ENCODE measurements around the gene PRKAR1B. TPM values are rescaled to one million over a fixed set of nuclear protein-coding genes. Genes with fewer than 3 reads are reported as not detected.

Gene PRKAR1B
- total RNA-seq, 1 donor from 2014 or later: 19.3 TPM

GRCh38 chr7:510131-510481 lies 217.0 kb downstream of the PRKAR1B start:
- Histone ChIP-seq H3K27me3 (ENCODE audit: control insufficient read depth in 3 of 3, insufficient read depth in 3 of 3, low read length in 3 of 3) (no peaks in the 10 kb centered on the region), H3K4me3 (ENCODE audit: low read length in 3 of 3) (no peak overlapping the region), H3K4me1 (ENCODE audit: control insufficient read depth in 3 of 3, insufficient read depth in 3 of 3, low read length in 3 of 3) (peaks cover 16 to 44% (median 29%) of the 10 kb centered on the region in 3 donors), H3K36me3 (ENCODE audit: control insufficient read depth in 3 of 3, insufficient read depth in 3 of 3, low read length in 3 of 3) (peaks cover 11 to 31% (median 14%) of the 10 kb centered on the region in 3 donors), H3K27ac (ENCODE audit: low read depth, low read length) (no peak overlapping the region), H3K9ac (ENCODE audit: low read depth in 1 of 3, low read length in 3 of 3) (no peak overlapping the region), H3K9me3 (ENCODE audit: control insufficient read depth in 3 of 3, low read length in 3 of 3) (no peaks in the 10 kb centered on the region)

DNA sequence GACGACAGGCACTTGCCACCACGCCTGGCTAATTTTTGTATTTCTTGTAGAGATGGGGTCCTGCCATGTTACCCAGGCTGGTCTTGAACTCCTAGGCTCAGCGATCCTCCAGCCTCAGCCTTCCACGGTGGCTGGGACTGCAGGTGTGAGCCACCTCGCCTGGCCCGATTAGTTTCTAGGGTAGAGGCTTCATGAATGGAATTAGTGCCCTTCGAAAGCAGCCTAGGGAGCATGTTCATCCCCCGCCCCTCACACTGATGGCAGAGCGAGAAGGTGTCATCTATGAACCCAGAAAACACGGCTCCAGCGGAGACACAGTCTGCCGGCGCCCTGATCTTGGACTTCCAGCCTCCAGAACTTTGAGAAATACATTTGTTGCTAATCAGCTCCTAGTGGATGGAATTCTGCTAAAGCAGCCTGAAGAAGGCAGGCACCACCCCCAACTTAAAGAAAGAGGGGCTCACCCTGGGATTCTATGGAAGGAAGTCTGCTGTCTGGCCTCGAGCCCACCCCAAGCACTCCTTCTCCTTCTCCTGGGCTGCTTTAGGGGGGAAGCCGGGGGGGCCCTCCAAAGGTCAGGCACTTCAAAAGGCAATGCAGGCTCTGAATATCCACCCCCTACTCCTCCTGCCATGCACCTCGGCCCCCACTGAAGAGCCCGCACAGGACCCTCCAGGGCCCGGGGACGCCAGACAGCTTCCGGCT lies 217.5 kb downstream of the PRKAR1B start:
- Histone ChIP-seq H3K27me3 (ENCODE audit: control insufficient read depth in 3 of 3, insufficient read depth in 3 of 3, low read length in 3 of 3) (no peaks in the 10 kb centered on the region), H3K36me3 (ENCODE audit: control insufficient read depth in 3 of 3, insufficient read depth in 3 of 3, low read length in 3 of 3) (peaks cover 11 to 31% (median 14%) of the 10 kb centered on the region in 3 donors), H3K9ac (ENCODE audit: low read depth in 1 of 3, low read length in 3 of 3) (no peak overlapping the region), H3K27ac (ENCODE audit: low read depth, low read length) (no peak overlapping the region), H3K4me1 (ENCODE audit: control insufficient read depth in 3 of 3, insufficient read depth in 3 of 3, low read length in 3 of 3) (peaks cover 11 to 43% (median 29%) of the 10 kb centered on the region in 3 donors), H3K4me3 (ENCODE audit: low read length in 3 of 3) (no peak overlapping the region), H3K9me3 (ENCODE audit: control insufficient read depth in 3 of 3, low read length in 3 of 3) (no peaks in the 10 kb centered on the region)

DNA sequence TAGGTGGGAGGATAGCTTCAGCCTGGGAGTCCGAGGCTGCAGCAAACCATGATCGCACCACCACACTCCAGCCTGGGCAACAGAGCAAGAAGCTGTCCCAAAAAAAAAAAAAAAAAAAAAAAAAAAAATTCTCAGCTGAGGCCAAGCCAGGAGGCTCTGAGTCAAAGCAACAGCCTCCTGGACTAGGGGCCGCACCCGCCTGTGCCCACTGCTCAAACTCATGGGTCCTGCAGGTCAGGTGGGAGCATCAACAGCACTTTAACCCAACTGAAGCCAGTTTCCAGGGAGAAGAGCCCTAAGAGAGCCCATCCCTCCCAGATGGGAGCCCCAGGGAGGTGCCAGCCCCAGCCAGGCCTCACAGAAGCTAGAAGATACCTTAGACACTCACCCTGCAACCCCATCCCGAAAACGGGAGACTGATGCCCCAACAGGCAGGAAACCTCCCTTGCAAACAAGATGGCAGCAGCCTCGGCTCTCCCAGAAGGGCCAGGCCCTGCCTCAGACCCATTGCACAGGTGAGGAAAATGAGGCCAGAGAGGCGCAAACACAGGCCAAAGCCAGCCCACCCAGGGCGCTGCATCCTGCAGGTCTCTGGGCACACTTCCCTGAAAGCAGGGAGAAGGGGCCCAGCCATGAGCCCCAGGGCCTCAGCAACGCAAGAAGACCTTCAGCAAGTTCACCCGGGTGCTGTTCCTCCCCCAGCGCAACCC lies 218.5 kb downstream of the PRKAR1B start:
- no peak overlapping the region for H3K9ac ChIP-seq (ENCODE audit: low read depth in 1 of 3, low read length in 3 of 3)
- H3K4me1 ChIP-seq (ENCODE audit: control insufficient read depth in 3 of 3, insufficient read depth in 3 of 3, low read length in 3 of 3): peaks cover 10 to 43% (median 30%) of the 10 kb centered on the region in 3 donors
- no peaks in the 10 kb centered on the region for H3K9me3 ChIP-seq (ENCODE audit: control insufficient read depth in 3 of 3, low read length in 3 of 3)
- no peak overlapping the region for H3K4me3 ChIP-seq (ENCODE audit: low read length in 3 of 3)
- peaks cover 11 to 31% (median 14%) of the 10 kb centered on the region in 3 donors for H3K36me3 ChIP-seq (ENCODE audit: control insufficient read depth in 3 of 3, insufficient read depth in 3 of 3, low read length in 3 of 3)
- H3K27me3 ChIP-seq (ENCODE audit: control insufficient read depth in 3 of 3, insufficient read depth in 3 of 3, low read length in 3 of 3): no peaks in the 10 kb centered on the region
- H3K27ac ChIP-seq (ENCODE audit: low read depth, low read length): no peak overlapping the region

DNA sequence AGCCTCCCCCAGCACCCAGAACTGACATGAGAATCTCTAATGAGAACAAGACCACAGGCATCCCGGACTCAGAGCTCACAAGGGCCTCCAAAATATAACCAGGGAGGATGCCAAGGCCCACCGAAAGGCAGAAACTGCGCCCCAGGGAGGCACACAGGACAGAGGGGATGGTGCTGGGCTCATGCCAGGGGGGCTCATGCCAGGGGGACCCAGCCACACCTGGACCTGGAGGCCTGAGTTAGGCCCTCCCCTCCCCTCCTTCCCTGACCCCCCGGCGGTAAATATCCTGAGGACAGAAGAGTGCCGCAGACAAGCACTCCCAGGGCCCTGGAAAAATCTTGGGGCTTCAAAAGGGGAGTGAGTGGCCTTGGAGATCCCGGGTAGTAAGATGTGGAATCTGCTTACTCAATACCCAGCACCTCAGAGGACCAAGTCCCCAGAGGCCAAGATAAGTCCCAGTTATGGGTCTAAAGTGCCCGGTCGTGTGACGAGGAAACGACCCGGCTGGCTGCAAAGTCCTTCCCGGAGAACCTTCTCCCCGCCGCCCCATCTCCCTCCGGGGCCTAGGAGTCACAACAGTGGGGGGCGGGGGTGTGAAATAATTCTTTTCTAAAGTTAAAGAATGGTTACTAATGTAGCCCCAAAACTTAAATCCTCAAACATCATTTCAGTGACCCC lies 219.3 kb downstream of the PRKAR1B start:
- Histone ChIP-seq H3K27ac (ENCODE audit: low read depth, low read length) (no peak overlapping the region), H3K9ac (ENCODE audit: low read depth in 1 of 3, low read length in 3 of 3) (no peak overlapping the region), H3K9me3 (ENCODE audit: control insufficient read depth in 3 of 3, low read length in 3 of 3) (no peaks in the 10 kb centered on the region), H3K27me3 (ENCODE audit: control insufficient read depth in 3 of 3, insufficient read depth in 3 of 3, low read length in 3 of 3) (no peaks in the 10 kb centered on the region), H3K4me1 (ENCODE audit: control insufficient read depth in 3 of 3, insufficient read depth in 3 of 3, low read length in 3 of 3) (peaks cover 13 to 43% (median 31%) of the 10 kb centered on the region in 3 donors), H3K4me3 (ENCODE audit: low read length in 3 of 3) (no peak overlapping the region), H3K36me3 (ENCODE audit: control insufficient read depth in 3 of 3, insufficient read depth in 3 of 3, low read length in 3 of 3) (peaks cover 11 to 33% (median 14%) of the 10 kb centered on the region in 3 donors)

- Histone ChIP-seq H3K4me1 (ENCODE audit: control insufficient read depth in 3 of 3, insufficient read depth in 3 of 3, low read length in 3 of 3) (peaks cover 12 to 38% (median 29%) of the 10 kb centered on the region in 3 donors), H3K27me3 (ENCODE audit: control insufficient read depth in 3 of 3, insufficient read depth in 3 of 3, low read length in 3 of 3) (no peaks in the 10 kb centered on the region), H3K9me3 (ENCODE audit: control insufficient read depth in 3 of 3, low read length in 3 of 3) (no peaks in the 10 kb centered on the region), H3K4me3 (ENCODE audit: low read length in 3 of 3) (no peak overlapping the region), H3K9ac (ENCODE audit: low read depth in 1 of 3, low read length in 3 of 3) (no peak overlapping the region), H3K27ac (ENCODE audit: low read depth, low read length) (no peak overlapping the region), H3K36me3 (ENCODE audit: control insufficient read depth in 3 of 3, insufficient read depth in 3 of 3, low read length in 3 of 3) (peaks cover 11 to 33% (median 14%) of the 10 kb centered on the region in 3 donors)
These were observed 220.0 kb downstream of the PRKAR1B start for GRCh38 chr7:506921-507622.

GRCh38 chr7:506391-506831 lies 220.7 kb downstream of the PRKAR1B start:
- H3K4me3 ChIP-seq (ENCODE audit: low read length in 3 of 3): no peak overlapping the region
- peaks cover 12 to 34% (median 13%) of the 10 kb centered on the region in 3 donors for H3K36me3 ChIP-seq (ENCODE audit: control insufficient read depth in 3 of 3, insufficient read depth in 3 of 3, low read length in 3 of 3)
- no peaks in the 10 kb centered on the region for H3K27me3 ChIP-seq (ENCODE audit: control insufficient read depth in 3 of 3, insufficient read depth in 3 of 3, low read length in 3 of 3)
- no peak overlapping the region for H3K27ac ChIP-seq (ENCODE audit: low read depth, low read length)
- H3K9ac ChIP-seq (ENCODE audit: low read depth in 1 of 3, low read length in 3 of 3): no peak overlapping the region
- no peaks in the 10 kb centered on the region for H3K9me3 ChIP-seq (ENCODE audit: control insufficient read depth in 3 of 3, low read length in 3 of 3)
- peaks cover 12 to 38% (median 29%) of the 10 kb centered on the region in 3 donors for H3K4me1 ChIP-seq (ENCODE audit: control insufficient read depth in 3 of 3, insufficient read depth in 3 of 3, low read length in 3 of 3)

GRCh38 chr7:505171-505570 lies 221.9 kb downstream of the PRKAR1B start:
- no peaks in the 10 kb centered on the region for H3K9me3 ChIP-seq (ENCODE audit: control insufficient read depth in 3 of 3, low read length in 3 of 3)
- no peaks in the 10 kb centered on the region for H3K27me3 ChIP-seq (ENCODE audit: control insufficient read depth in 3 of 3, insufficient read depth in 3 of 3, low read length in 3 of 3)
- peak overlapping the region in 1 of 3 donors; percentile 16 for H3K9ac ChIP-seq (ENCODE audit: low read depth in 1 of 3, low read length in 3 of 3)
- peaks cover 20 to 40% (median 23%) of the 10 kb centered on the region in 3 donors for H3K36me3 ChIP-seq (ENCODE audit: control insufficient read depth in 3 of 3, insufficient read depth in 3 of 3, low read length in 3 of 3)
- H3K27ac ChIP-seq (ENCODE audit: low read depth, low read length): no peak overlapping the region
- no peak overlapping the region for H3K4me3 ChIP-seq (ENCODE audit: low read length in 3 of 3)
- peaks cover 12 to 38% (median 29%) of the 10 kb centered on the region in 3 donors for H3K4me1 ChIP-seq (ENCODE audit: control insufficient read depth in 3 of 3, insufficient read depth in 3 of 3, low read length in 3 of 3)

- peaks cover 12 to 38% (median 29%) of the 10 kb centered on the region in 3 donors for H3K4me1 ChIP-seq (ENCODE audit: control insufficient read depth in 3 of 3, insufficient read depth in 3 of 3, low read length in 3 of 3)
- H3K4me3 ChIP-seq (ENCODE audit: low read length in 3 of 3): peak overlapping the region in 1 of 3 donors; percentile 22
- peaks cover 27 to 42% (median 28%) of the 10 kb centered on the region in 3 donors for H3K36me3 ChIP-seq (ENCODE audit: control insufficient read depth in 3 of 3, insufficient read depth in 3 of 3, low read length in 3 of 3)
- no peaks in the 10 kb centered on the region for H3K27me3 ChIP-seq (ENCODE audit: control insufficient read depth in 3 of 3, insufficient read depth in 3 of 3, low read length in 3 of 3)
- H3K27ac ChIP-seq (ENCODE audit: low read depth, low read length): peak overlapping the region; percentile 30
- peak overlapping the region in 2 of 3 donors; percentile 14 to 75 for H3K9ac ChIP-seq (ENCODE audit: low read depth in 1 of 3, low read length in 3 of 3)
- H3K9me3 ChIP-seq (ENCODE audit: control insufficient read depth in 3 of 3, low read length in 3 of 3): no peaks in the 10 kb centered on the region
These were observed 222.6 kb downstream of the PRKAR1B start for GRCh38 chr7:504221-505111.
